GM23248 (cell line): ENCODE data around the gene HPN.

ENCODE experiments used
- EZH2 ChIP-seq: fragments of 200-600 bp; sonication (generic); IDR thresholded peaks from 2 replicates; pipeline ENCODE4 v1.6.1; 2018; ENCODE audit warnings: antibody characterized with exemption, mild to moderate bottlenecking; ENCODE audit not compliant: insufficient read depth, poor library complexity, severe bottlenecking
- EZH2phosphoT487 ChIP-seq: fragments of 200-600 bp; sonication (generic); IDR thresholded peaks from 2 replicates; pipeline ENCODE4 v1.6.1; 2018; ENCODE audit warnings: antibody characterized with exemption, moderate library complexity, mild to moderate bottlenecking, low read depth; ENCODE audit not compliant: insufficient read depth

GRCh38 chr19:35002037-35002535, 39.4 kb upstream of the HPN start:
- TF ChIP-seq EZH2 (no peak), EZH2phosphoT487 (no peak)
